ENCODE data around the gene LCOR.

Gene LCOR

GRCh38 chr10:96850825-96851224 lies 18.7 kb downstream of the LCOR start:
- no peak overlapping the region for H3K4me3 ChIP-seq (ENCODE audit: low read depth, low read length)
- TF ChIP-seq CTCF (IDR thresholded peaks at IDR 0.05; ENCODE audit: low read depth, low read length, missing control alignments), result no peak
- no peaks in the 10 kb centered on the region for H3K27me3 ChIP-seq (replicated peaks)
- DNase-seq, result peak; percentile 91
- peak overlapping the region; percentile 57 for H3K27ac ChIP-seq
- no peaks in the 10 kb centered on the region for H3K36me3 ChIP-seq (replicated peaks)
- in situ Hi-C loops (cut with HindIII; ENCODE audit: low pct_ligation_motif_present, low sequenced_read_pairs), result no loop called here

- no peak for DNase-seq
- Histone ChIP-seq H3K4me3 (ENCODE audit: low read depth, low read length) (no peak overlapping the region), H3K27ac (peak overlapping the region; percentile 47), H3K36me3 (replicated peaks) (no peaks in the 10 kb centered on the region), H3K27me3 (replicated peaks) (no peaks in the 10 kb centered on the region)
- no peak for TF ChIP-seq CTCF (IDR thresholded peaks at IDR 0.05; ENCODE audit: low read depth, low read length, missing control alignments)
- in situ Hi-C loops (cut with HindIII; ENCODE audit: low pct_ligation_motif_present, low sequenced_read_pairs), result no loop called here
Observed at GRCh38 chr10:96851281-96851680, 19.2 kb downstream of the LCOR start.

- in situ Hi-C loops (cut with HindIII; ENCODE audit: low pct_ligation_motif_present, low sequenced_read_pairs), result no loop called here
- no peak for DNase-seq
- TF ChIP-seq CTCF (IDR thresholded peaks at IDR 0.05; ENCODE audit: low read depth, low read length, missing control alignments), result no peak
- H3K27me3 ChIP-seq (replicated peaks), result no peaks in the 10 kb centered on the region
- H3K27ac ChIP-seq, result no peak overlapping the region
- no peak overlapping the region for H3K4me3 ChIP-seq (ENCODE audit: low read depth, low read length)
- no peaks in the 10 kb centered on the region for H3K36me3 ChIP-seq (replicated peaks)
Observed at GRCh38 chr10:96856317-96856716, 24.2 kb downstream of the LCOR start.

- no peaks in the 10 kb centered on the region for H3K36me3 ChIP-seq (replicated peaks)
- no peaks in the 10 kb centered on the region for H3K27me3 ChIP-seq (replicated peaks)
- TF ChIP-seq CTCF (IDR thresholded peaks at IDR 0.05; ENCODE audit: low read depth, low read length, missing control alignments), result no peak
- DNase-seq, result no peak
- H3K27ac ChIP-seq, result no peak overlapping the region
- no peak overlapping the region for H3K4me3 ChIP-seq (ENCODE audit: low read depth, low read length)
- in situ Hi-C loops (cut with HindIII; ENCODE audit: low pct_ligation_motif_present, low sequenced_read_pairs), result no loop called here
Observed at GRCh38 chr10:96857301-96858012, 25.4 kb downstream of the LCOR start.

- no peaks in the 10 kb centered on the region for H3K27me3 ChIP-seq (replicated peaks)
- no peaks in the 10 kb centered on the region for H3K36me3 ChIP-seq (replicated peaks)
- no peak for DNase-seq
- TF ChIP-seq CTCF (IDR thresholded peaks at IDR 0.05; ENCODE audit: low read depth, low read length, missing control alignments), result no peak
- in situ Hi-C loops (cut with HindIII; ENCODE audit: low pct_ligation_motif_present, low sequenced_read_pairs), result no loop called here
- no peak overlapping the region for H3K27ac ChIP-seq
- no peak overlapping the region for H3K4me3 ChIP-seq (ENCODE audit: low read depth, low read length)
Observed at GRCh38 chr10:96858038-96858705, 26.1 kb downstream of the LCOR start.

Data from brain microvascular endothelial cell (primary cell).